IPS-18c (cell line): ENCODE data around the gene RAB31.

ENCODE experiments used
- H3K4me3 ChIP-seq: 2 replicates; pipeline ENCODE4 v1.7.0; 2013; ENCODE audit warnings: low read depth, mild to moderate bottlenecking, low read length, moderate library complexity; ENCODE audit not compliant: insufficient read depth
- H3K9me3 ChIP-seq: one replicate; pipeline ENCODE4 v1.6.1; 2013; ENCODE audit warnings: mild to moderate bottlenecking, low read length, moderate library complexity; ENCODE audit not compliant: control insufficient read depth, insufficient read depth

RAB31 gene

DNA sequence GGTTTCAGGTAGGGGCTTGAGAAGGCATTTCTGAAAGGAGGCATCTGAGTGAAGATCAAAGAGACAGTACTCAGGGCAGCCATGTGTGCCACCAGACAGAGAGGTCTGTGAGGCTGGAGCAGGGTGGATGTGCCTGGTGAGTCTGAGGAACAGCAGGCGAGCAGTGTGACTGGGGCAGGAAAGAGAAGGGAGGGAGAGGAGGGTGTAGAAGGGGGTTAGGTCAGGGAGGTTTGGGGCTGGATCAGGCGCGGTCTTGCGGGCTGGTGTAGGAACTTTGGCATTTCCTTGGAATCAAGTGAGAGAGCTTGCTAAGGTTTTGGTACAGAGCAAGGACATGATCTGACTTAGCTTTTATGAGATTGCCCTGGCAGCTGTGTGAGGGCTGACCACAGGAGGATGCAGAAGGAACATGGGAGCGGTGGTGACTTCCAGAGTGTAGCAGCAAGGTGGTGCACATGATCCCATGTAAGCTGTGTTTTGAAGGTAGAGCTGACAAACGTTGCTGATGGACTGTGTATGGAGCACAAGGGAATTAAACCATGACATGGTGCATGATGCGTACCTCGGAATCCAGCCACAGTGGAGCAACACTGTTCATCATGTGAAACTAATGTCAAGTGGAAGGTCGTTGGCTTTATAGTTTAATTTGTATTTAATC, 13.9 kb downstream of the RAB31 start:
- H3K9me3 ChIP-seq, result no peaks in the 10 kb centered on the region
- no peak overlapping the region for H3K4me3 ChIP-seq

DNA sequence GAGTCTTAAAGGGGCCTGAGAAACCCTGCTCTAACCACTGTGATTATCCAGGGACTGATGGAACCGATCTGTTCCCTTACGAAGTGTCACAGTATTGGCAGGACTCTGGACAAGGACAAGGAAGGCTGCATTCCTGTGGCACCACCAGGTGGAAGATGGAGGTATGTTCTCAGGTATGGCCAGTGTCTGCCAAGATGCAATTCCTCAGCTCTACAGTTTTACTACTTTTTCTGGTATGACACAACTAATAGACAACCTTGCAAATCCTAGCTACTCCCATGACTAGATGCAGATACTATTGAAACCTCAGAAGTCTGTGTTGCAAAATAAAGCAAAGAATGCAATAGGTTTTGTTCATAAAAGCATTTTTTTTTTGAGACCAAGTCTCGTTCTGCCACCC, 14.6 kb downstream of the RAB31 start:
- H3K9me3 ChIP-seq, result no peaks in the 10 kb centered on the region
- no peak overlapping the region for H3K4me3 ChIP-seq

DNA sequence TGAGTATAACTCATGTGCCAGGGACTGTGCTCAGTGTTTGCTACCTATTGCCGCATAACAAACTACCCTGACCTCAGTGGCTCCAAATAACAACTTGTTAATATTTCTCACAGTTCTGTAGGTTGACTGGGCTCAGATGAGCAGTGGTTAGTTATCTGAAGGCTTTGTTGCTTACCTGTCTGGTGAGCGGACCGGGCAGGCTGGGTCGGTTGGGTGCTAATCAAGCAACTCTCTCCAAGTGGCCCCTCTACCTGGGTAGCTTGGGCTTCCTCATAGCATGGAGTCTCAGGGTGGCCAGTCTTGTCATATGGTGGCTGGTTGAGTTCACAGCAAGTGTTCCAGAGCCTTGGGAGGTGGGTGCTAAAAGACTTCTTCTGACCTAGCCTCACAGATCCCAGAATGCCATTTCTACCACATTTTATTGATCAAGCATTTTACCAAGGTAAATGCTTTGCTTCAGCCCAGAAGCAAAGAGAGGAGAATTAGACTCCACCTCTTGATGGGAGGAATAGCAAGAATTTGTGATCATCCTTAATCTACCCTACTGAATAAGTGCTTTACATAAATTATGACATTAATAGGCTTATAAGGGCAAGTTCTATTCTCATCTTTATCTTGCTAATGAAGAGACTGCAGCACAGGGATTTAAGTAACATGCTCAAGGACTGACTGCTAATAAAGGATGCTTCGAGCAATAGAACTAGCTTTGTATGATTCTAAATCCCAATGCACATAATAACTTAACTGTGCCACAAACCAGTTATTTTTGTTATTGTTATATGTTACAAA, 16.9 kb downstream of the RAB31 start:
- Histone ChIP-seq H3K9me3 (no peaks in the 10 kb centered on the region), H3K4me3 (no peak overlapping the region)

DNA sequence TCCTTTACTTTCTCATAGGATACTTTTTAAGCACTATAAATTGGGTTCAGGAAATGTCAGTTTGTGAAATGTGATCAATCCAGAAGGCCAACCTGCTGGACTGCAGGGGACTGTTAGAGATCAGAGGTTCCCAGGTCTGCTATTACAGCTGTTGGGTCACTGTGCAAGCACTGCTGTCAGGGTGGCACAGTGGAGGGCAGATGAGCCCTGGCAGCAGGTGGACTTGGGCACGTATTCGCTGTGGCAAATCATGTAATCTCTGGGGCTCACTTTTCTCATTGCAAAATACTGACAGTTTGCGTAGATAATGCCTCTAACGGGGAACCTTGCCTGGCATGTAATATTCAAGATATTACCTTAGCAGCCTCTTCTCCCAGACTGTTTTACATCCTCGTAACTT, 18.1 kb downstream of the RAB31 start:
- no peaks in the 10 kb centered on the region for H3K9me3 ChIP-seq

DNA sequence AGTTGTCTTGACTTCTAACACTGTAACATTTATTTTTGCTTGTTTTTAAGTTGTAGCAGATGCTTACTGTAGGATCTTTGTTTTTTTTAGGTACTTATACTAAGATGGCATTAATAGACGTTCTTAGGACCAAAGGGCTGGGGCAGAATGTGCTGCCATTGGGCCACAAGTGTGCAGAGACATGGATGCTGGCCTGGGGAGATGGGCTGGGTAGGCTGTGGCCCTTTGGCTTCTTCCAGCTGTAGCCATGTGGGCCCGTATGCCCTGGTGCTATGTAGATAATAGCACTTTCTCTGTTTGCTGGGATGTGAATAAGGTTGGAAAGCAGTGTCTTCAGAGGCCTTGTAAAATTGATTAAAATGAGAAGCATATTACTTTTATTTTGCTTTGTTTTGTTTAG, 18.8 kb downstream of the RAB31 start:
- H3K4me3 ChIP-seq, result no peak overlapping the region
- no peaks in the 10 kb centered on the region for H3K9me3 ChIP-seq

More for the DNA sequence above, 18.1 kb downstream of the RAB31 start:
- H3K4me3 ChIP-seq, result no peak overlapping the region

DNA sequence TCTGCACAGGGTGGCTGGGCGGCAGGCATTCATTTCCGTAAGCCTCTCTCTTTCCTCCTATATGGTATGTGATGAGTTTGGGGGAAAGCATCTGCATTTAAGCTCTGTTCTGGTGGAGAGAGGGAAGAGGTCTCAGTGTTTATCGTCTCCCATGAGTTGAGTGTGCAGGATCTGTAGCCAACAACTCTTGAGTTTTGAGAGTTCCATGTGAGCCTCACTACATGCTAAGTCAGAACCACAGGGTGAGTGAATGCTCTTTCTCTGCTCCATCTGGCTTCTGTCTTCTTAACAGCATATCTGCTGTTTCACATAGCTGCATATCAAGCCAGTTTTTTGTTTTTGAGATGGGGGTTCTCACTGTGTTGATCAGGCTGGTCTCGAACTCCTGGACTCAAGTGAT, 22.7 kb downstream of the RAB31 start:
- no peaks in the 10 kb centered on the region for H3K9me3 ChIP-seq
- no peak overlapping the region for H3K4me3 ChIP-seq

DNA sequence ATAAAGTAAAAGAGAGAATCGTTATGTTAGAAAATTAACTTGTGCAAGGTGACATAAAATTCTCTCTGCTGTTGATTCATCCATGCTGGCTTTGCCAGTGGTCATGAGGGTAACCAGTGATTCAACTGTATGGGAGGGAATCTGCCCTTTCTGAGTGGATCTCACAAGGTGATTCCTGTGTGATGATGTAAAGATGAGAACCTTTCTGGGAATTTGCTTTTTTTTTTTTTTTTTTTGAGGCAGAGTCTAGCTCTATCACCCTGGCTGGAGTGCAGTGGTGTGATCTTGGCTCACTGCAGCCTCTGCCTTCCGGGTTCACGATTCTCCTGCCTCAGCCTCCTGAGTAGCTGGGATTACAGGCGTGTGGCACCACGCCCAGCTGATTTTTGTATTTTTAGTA, 23.3 kb downstream of the RAB31 start:
- no peak overlapping the region for H3K4me3 ChIP-seq
- H3K9me3 ChIP-seq, result no peaks in the 10 kb centered on the region

DNA sequence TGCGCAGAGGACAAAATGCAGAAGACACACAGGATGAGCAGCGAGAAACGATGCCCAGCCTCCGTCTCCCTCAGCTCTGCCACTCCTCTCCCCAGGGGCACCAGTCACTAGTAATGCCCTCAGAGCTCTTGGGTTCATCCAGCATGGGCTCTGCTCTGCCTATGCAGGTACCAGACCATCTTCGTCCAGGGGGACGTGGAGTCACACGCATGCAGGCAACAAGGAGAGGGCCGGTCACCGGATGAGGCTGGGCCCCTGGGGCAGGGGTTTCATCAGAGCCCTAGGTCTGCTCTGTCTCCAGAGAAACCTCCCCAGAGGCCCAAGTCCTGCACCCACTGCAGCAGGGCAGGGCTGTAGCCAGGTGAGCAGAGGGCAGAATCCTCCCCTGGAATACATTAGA, 23.9 kb downstream of the RAB31 start:
- H3K9me3 ChIP-seq, result no peaks in the 10 kb centered on the region
- H3K4me3 ChIP-seq, result no peak overlapping the region

DNA sequence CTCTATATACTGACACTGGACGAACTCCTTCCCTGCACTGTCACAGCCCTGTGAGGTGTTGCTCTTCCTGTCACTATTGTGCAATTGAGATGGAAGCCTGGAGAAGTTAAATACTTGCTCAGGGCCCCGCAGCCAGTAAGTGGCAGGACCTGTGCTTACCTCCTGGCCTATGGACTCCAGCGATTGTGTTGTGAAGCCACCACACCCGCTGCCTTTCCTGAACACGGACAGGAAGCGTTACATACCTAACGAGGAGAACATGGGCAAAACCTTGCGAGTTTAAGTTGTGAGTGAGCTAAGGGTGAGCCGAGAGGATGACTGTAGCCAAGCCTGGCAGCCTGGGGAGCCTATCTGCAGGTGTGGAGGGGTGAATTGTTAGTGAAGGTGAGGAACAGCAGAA, 26.1 kb downstream of the RAB31 start:
- Histone ChIP-seq H3K4me3 (no peak overlapping the region; the same call in 1 of the 2 replicates), H3K9me3 (no peaks in the 10 kb centered on the region)

DNA sequence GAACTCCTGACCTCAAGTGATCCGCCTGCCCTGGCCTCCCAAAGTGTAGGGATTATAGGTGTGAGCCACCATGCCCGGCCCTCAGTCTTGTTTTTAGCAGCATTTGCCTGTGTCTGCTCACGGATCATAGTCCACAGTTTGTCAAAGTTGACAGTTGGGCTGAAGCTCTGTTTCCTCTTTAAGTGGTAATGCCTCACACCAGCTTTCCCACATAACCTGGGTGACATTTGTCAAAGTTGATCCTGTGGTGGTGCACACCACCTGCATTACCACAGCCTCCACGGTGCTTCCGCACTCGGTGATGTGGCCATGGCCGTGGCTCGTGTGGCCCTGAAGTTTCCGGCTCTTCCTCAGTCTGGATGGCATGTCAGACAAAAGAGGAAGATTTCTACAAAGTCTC, 27.1 kb downstream of the RAB31 start:
- H3K4me3 ChIP-seq, result no peak overlapping the region
- H3K9me3 ChIP-seq, result no peaks in the 10 kb centered on the region

DNA sequence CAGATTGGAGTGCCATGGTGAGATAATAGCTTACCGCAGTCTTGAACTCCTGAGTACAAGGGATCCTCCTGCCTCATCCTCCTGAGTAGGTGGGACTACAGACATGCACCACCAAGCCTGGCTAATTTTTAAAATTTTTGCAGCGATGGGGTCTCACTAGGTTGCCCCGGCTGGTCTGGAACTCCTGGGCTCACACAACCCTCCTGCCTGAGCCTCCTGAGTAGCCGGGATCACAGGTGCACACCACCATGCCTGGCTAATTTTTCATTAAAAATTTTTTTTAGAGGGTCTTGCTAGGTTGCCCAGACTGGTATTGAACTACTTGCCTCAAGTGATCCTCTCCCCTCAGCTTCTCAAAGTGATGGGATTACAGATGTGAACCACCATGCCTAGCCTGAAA, 27.8 kb downstream of the RAB31 start:
- Histone ChIP-seq H3K9me3 (no peaks in the 10 kb centered on the region), H3K4me3 (no peak overlapping the region)

DNA sequence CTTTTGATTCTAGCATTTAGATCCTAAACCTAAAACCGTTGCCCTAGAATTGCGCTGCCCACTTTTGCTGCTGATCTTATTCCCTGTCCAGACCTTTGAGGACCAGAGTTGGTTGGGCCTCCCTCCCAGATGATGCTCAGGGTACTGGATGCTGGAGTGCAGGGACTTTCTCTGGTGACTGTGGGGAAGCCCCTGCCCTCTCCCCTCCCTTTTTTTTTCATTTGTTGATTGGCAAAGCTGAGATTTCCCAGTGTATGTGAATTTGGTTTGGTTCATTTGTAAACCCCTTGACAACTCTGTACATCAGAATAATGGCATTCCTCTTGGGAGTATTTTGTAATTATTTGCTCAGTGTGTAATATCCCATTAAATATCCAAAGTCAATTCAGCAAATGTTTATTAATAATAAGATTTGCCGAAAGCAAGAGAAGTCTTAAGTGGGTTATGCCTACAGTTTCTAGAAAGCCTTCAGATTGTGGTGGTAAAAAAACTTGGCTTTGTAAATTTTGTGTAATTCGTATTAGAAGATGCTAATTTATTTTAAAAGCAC, 28.3 kb downstream of the RAB31 start:
- Histone ChIP-seq H3K9me3 (no peaks in the 10 kb centered on the region), H3K4me3 (no peak overlapping the region)

DNA sequence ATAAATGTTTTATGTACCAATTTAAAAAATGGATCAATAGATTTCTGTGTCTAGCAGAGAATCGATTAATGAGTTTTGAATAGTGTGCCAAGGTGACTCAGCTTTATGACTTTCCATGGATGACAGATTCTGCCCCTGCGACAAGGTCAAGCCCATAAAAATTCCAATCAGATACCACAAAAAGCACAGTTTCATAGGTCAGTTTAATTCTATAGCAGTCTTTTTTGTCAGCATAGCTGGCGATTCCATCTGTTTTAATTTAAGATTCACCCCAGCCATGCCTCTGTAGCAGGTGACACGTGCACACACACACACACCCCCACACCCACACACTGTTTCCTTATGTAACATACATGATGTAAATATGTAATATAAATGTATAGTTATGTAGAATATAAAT, 28.9 kb downstream of the RAB31 start:
- no peak overlapping the region for H3K4me3 ChIP-seq
- no peaks in the 10 kb centered on the region for H3K9me3 ChIP-seq

DNA sequence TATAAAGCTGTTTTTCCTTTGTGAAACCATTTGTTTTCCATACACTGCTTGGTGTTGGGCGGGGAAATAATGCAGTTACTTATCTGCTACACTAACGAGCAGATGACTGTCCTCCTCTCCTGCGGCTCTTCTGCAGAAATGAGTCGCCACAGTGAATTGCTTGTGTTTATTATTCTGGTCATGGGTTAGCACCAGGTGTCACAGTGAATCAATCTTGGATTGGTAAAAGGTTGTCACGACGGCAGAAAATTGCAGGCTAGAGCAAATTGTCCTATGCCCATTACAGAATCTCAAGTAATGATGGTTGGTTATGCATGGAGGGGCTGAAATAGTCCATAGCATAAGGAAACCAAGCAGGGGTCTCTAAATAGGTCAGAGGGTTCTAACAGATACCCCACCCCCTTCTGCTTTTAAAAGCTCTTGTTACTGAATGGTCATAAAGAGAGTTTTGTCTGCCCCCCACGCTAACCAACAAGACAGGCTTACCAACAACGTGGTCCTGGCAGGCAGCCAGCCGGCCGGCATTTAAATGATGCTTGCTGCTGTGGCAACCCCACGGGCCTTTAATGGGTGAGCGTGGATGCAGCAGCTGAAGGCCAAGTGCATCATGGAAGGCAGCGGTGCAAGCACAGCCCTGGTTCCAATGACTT, 29.5 kb downstream of the RAB31 start:
- Histone ChIP-seq H3K4me3 (no peak overlapping the region), H3K9me3 (no peaks in the 10 kb centered on the region)

DNA sequence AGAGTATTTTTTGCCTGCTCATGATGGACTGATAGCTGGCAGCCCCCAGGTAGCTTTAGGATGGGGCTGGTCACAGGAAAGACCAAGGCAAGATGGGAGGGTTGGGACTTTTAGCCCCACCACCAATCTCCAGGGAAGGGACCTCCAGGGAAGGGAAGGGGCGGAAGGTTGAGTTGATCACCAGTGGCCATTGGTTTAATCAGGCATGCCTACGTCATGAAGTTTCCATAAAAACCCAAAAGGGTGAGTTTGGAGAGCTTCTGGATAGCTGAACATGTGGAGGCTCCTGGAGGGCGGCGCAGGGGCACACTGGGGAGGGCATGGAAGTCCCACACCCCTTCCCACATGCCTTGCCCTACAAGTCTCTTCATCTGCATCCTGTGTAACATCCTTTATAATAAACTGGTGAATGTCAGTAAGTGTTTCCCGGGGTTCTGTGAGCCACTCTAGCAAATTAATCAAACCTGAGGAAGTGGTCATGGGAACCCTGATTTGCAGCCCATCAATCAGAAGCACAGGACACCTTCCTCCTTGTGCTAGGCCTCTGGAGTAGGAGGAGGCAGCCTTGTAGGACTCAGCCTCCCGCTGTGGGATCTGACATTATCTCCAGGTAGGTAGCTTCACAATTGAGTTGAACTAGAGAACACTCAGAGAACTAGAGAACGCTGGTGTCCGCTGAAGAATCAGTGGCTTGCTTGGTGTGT, 30.3 kb downstream of the RAB31 start:
- Histone ChIP-seq H3K4me3 (no peak overlapping the region), H3K9me3 (no peaks in the 10 kb centered on the region)

DNA sequence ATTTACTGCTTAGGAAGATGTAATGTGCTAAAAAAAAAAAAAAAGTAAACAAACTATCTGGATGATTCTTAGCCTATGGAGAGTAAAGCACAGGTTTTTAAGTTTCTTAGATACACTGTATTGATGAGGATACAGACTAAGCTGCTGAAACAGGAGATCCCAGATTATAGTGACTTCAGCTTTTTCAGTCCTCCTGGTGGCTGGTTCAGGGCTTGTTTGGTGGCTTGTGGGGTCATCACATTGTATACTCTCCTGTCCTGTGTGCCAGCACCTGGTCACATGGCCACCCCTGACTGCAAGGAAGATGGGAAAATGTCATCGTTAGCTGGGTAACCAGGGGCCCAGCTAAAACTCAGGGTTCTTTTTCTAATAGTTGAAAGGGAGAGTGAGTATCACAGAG, 31.4 kb downstream of the RAB31 start:
- Histone ChIP-seq H3K9me3 (no peaks in the 10 kb centered on the region), H3K4me3 (no peak overlapping the region)

DNA sequence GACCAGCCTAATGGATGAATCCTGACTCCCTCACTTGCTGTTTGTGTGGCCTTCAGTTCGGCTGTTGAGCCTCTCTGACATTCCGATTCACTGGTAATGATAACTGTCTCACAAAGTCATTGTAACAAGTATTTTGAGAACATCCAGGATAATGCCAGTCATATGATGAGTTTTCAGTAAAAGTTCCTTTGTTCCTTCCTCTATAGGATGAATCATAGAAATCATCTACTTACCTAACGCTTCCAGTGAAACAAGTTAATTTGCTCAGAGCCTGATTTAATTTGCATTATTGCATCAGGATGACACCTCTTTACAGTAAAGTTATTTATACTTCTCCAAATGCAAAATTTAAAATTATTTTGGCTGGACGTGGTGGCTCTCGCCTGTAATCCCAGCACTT, 32.0 kb downstream of the RAB31 start:
- no peak overlapping the region for H3K4me3 ChIP-seq
- H3K9me3 ChIP-seq, result no peaks in the 10 kb centered on the region
